K562 (cell line): ENCODE data around the gene TTC31. TPM values are rescaled to one million over a fixed set of nuclear protein-coding genes. Genes with fewer than 3 reads are reported as not detected.

Experiments
- DMBX1 ChIP-seq: fragments of 250-450 bp; sonication (Bioruptor Pico); IDR thresholded peaks from 2 replicates; pipeline ENCODE4 v1.8.0; 2022; ENCODE audit warnings: inconsistent platforms, mild to moderate bottlenecking, moderate library complexity, borderline replicate concordance
- PBX2 ChIP-seq, 2 experiments: IDR thresholded peaks in 1 of 2; conservative IDR thresholded peaks in 1 of 2; 2 replicates each; pipeline ENCODE4 v1.6.1; 2016; ENCODE audit warnings: low read depth in 2 of 2, mild to moderate bottlenecking in 1 of 2, missing compliant biosample characterization in 1 of 2, missing genetic modification characterization in 1 of 2, moderate library complexity in 1 of 2
- XRCC5 ChIP-seq: fragments of 200-400 bp; formaldehyde crosslinking; IDR thresholded peaks from 2 replicates; pipeline ENCODE4 v1.6.1; 2017; ENCODE audit warnings: low read depth, mild to moderate bottlenecking, low read length
- ZBTB8A ChIP-seq: fragments of 450-650 bp; IDR thresholded peaks from 2 replicates; pipeline ENCODE4 v1.6.1; 2018; ENCODE audit warnings: mild to moderate bottlenecking, moderate library complexity; ENCODE audit not compliant: partially characterized antibody
- ZC3H4 ChIP-seq: sonication (generic); formaldehyde crosslinking; IDR thresholded peaks from 2 replicates; pipeline ENCODE4 v1.9.0; 2021; ENCODE audit warnings: missing genetic modification reagents, borderline replicate concordance
- ZNF165 ChIP-seq: fragments of 250-450 bp; sonication (Bioruptor Pico); IDR thresholded peaks from 2 replicates; pipeline ENCODE4 v1.4.0; 2020; ENCODE audit warnings: borderline replicate concordance
- polyA plus RNA-seq, 8 experiments: library from polyadenylated mRNA; depleted of rRNA in 4 of 8; stranded (reverse) in 5 of 8; unstranded in 3 of 8; fragments of >200 nt; fragmentation: Nextera tagmentation in 2 of 8; fragmentation: Illumina TruSeq in 1 of 8; extraction: Ambion mirVana in 2 of 8; extraction: Trizol in 1 of 8; gene quantifications; 2 replicates each; pipeline versions ENCODE4 v1.2.1 to v1.2.3, GENCODE V29; 2011 to 2014; ENCODE audit warnings: inconsistent platforms in 1 of 8, missing spikeins in 1 of 8
- total RNA-seq, 7 experiments: library from RNA; depleted of rRNA in 6 of 7; stranded (reverse); fragments of >200 nt in 6 of 7; fragmentation: Illumina TruSeq in 2 of 7; extraction: Trizol in 2 of 7; gene quantifications; 2 replicates each; pipeline versions ENCODE4 v1.2.1 to v1.2.3, GENCODE V29; 2011 to 2021; ENCODE audit warnings: low replicate concordance in 1 of 7
- TF ChIP-seq, protein P1 (sequence below): fragments of 450-650 bp; IDR thresholded peaks from 2 replicates; pipeline ENCODE4 v1.6.1; 2017; ENCODE audit warnings: mild to moderate bottlenecking, moderate library complexity

Gene TTC31
- total and polyA plus RNA-seq, 9 of the 15 experiments (the other 6 are each of a cell fraction or from before 2014, with no cell fraction given): 4.7 to 30.5 (median 15.9) TPM

GRCh38 chr2:74501335-74502071, 18.6 kb downstream of the TTC31 start (continued):
- TF ChIP-seq, protein P1, sequence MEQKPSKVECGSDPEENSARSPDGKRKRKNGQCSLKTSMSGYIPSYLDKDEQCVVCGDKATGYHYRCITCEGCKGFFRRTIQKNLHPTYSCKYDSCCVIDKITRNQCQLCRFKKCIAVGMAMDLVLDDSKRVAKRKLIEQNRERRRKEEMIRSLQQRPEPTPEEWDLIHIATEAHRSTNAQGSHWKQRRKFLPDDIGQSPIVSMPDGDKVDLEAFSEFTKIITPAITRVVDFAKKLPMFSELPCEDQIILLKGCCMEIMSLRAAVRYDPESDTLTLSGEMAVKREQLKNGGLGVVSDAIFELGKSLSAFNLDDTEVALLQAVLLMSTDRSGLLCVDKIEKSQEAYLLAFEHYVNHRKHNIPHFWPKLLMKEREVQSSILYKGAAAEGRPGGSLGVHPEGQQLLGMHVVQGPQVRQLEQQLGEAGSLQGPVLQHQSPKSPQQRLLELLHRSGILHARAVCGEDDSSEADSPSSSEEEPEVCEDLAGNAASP: no peak
- TF ChIP-seq ZNF165 (CRISPR knock-in tag) (no peak), ZBTB8A (no peak), DMBX1 (CRISPR knock-in tag) (no peak), XRCC5 (peak; percentile 12; the same call in 1 of the 2 replicates), ZC3H4 (CRISPR knock-in tag) (no peak), PBX2 (CRISPR knock-in tag; IDR thresholded peaks at IDR 0.05; ENCODE audit: low read depth) (no peak), PBX2 (tag; conservative IDR thresholded peaks at IDR 0.05; ENCODE audit: low read depth) (peak; percentile 53; the same call in 1 of the 2 replicates)
